Body of pancreas (tissue), 4 donors: Measurements from ENCODE around the gene RAP1GAP2. TPM values are rescaled to one million over a fixed set of nuclear protein-coding genes. Genes with fewer than 3 reads are reported as not detected.

ENCODE experiments used
- ATAC-seq: fragments of 150-250 bp; one replicate; pipeline ENCODE4 v1.9.1; 2016
- DNase-seq, 4 donors: peaks; one replicate each; pipeline ENCODE4 v3.0.0-alpha.2; 2019
- H3K27ac ChIP-seq, 4 donors: fragments of 200-600 bp; sonication (generic); 1 replicate in 3 of 4; 2 replicates in 1 of 4; pipeline versions ENCODE4 v1.5.1 to v1.6.1; 2016 to 2019; ENCODE audit warnings: mild to moderate bottlenecking in 1 of 4, mixed read lengths in 1 of 4, moderate library complexity in 1 of 4
- H3K27me3 ChIP-seq, 2 donors: fragments of 200-600 bp; sonication (generic); one replicate each; pipeline ENCODE4 v1.6.0; 2016; ENCODE audit warnings: mild to moderate bottlenecking in 1 of 2
- H3K36me3 ChIP-seq, 2 donors: fragments of 200-600 bp; sonication (generic); replicated peaks in 1 of 2; 2 replicates each; pipeline ENCODE4 v1.5.1; 2016; ENCODE audit warnings: low read depth in 2 of 2; ENCODE audit not compliant: insufficient read depth in 1 of 2
- H3K4me1 ChIP-seq: fragments of 200-600 bp; sonication (generic); one replicate; pipeline ENCODE4 v1.6.0; 2016
- H3K4me3 ChIP-seq, 2 donors: fragments of 200-600 bp; sonication (generic); 1 replicate in 1 of 2; 2 replicates in 1 of 2; pipeline ENCODE4 v1.5.1; 2016 to 2019
- H3K9me3 ChIP-seq, 3 donors: fragments of 200-600 bp; sonication (generic); 1 replicate in 2 of 3; 2 replicates in 1 of 3; pipeline ENCODE4 v1.5.1; 2016
- CTCF ChIP-seq, 7 experiments: fragments of 450-650 bp in 4 of 7; fragments of 200-600 bp in 3 of 7; sonication (generic) in 3 of 7; IDR thresholded peaks; one replicate each; pipeline ENCODE4 v1.5.1; 2016 to 2019; ENCODE audit warnings: antibody characterized with exemption in 7 of 7
- POLR2A ChIP-seq, 3 donors: fragments of 450-650 bp; IDR thresholded peaks; one replicate each; pipeline ENCODE4 v1.6.1; 2016; ENCODE audit warnings: antibody characterized with exemption in 3 of 3, mild to moderate bottlenecking in 2 of 3
- WGBS, 2 donors: methylation state at CpG; one replicate each; pipeline ENCODE4 v1.1.5; 2017; 5-methylcytosine and 5-hydroxymethylcytosine counted together
- intact Hi-C: fragments of 100-400 bp; cut with DNase I; formaldehyde crosslinking; loops from one replicate; pipeline ENCODE4 v1.15.1; 2023
- total RNA-seq, 2 donors: library from RNA; depleted of rRNA; stranded (reverse); fragments of >200 nt; gene quantifications; one replicate each; pipeline ENCODE4 v1.1.0, GENCODE V29; 2016

Gene RAP1GAP2
- total RNA-seq, 2 donors from 2014 or later: 21.8 to 81.1 TPM

GRCh38 chr17:2912754-2913153, 116.5 kb downstream of the RAP1GAP2 start:
- no peak overlapping the region for H3K4me3 ChIP-seq
- H3K9me3 ChIP-seq: no peaks in the 10 kb centered on the region
- H3K27ac ChIP-seq: no peak overlapping the region
- TF ChIP-seq CTCF (IDR thresholded peaks at IDR 0.05) (no peak), POLR2A (IDR thresholded peaks at IDR 0.05) (no peak)
- intact Hi-C loops: no loop called here
- ATAC-seq: no peak
- peaks cover 19% of the 10 kb centered on the region for H3K4me1 ChIP-seq
- H3K36me3 ChIP-seq: no peaks in the 10 kb centered on the region
- no peak for DNase-seq
- H3K27me3 ChIP-seq: no peaks in the 10 kb centered on the region

GRCh38 chr17:2916461-2916860, 120.2 kb downstream of the RAP1GAP2 start:
- 87 to 96% methylated on average over 11 of the region's 11 CpGs for WGBS, 2 donors
- DNase-seq (no peak), ATAC-seq (no peak)
- no peaks in the 10 kb centered on the region for H3K36me3 ChIP-seq
- TF ChIP-seq POLR2A (IDR thresholded peaks at IDR 0.05): no peak
- TF ChIP-seq CTCF (IDR thresholded peaks at IDR 0.05): no peak
- no peak overlapping the region for H3K4me3 ChIP-seq
- no peaks in the 10 kb centered on the region for H3K27me3 ChIP-seq
- H3K4me1 ChIP-seq: peaks cover 5% of the 10 kb centered on the region
- no peak overlapping the region for H3K27ac ChIP-seq
- no peaks in the 10 kb centered on the region for H3K9me3 ChIP-seq
- intact Hi-C loops: no loop called here

GRCh38 chr17:2921443-2921842, 125.2 kb downstream of the RAP1GAP2 start:
- H3K4me1 ChIP-seq: peaks cover 5% of the 10 kb centered on the region
- intact Hi-C loops: no loop called here
- TF ChIP-seq POLR2A (IDR thresholded peaks at IDR 0.05) (no peak), CTCF (IDR thresholded peaks at IDR 0.05) (no peak)
- H3K27ac ChIP-seq: no peak overlapping the region
- ATAC-seq: no peak
- DNase-seq: no peak
- 78 to 79% methylated on average over 14 to 18 of the region's 18 CpGs for WGBS, 2 donors
- no peaks in the 10 kb centered on the region for H3K9me3 ChIP-seq
- H3K27me3 ChIP-seq: no peaks in the 10 kb centered on the region
- no peaks in the 10 kb centered on the region for H3K36me3 ChIP-seq
- H3K4me3 ChIP-seq: no peak overlapping the region

- WGBS, 2 donors: 44 to 60% methylated on average over 10 of the region's 10 CpGs
- no peak overlapping the region for H3K4me3 ChIP-seq
- H3K4me1 ChIP-seq: peaks cover 14% of the 10 kb centered on the region
- ATAC-seq (no peak), DNase-seq (no peak)
- H3K27me3 ChIP-seq: no peaks in the 10 kb centered on the region
- H3K9me3 ChIP-seq: no peaks in the 10 kb centered on the region
- intact Hi-C loops: no loop called here
- no peaks in the 10 kb centered on the region for H3K36me3 ChIP-seq
- TF ChIP-seq CTCF (IDR thresholded peaks at IDR 0.05) (no peak), POLR2A (IDR thresholded peaks at IDR 0.05) (no peak)
- no peak overlapping the region for H3K27ac ChIP-seq
Observed at GRCh38 chr17:2924211-2924610, 128.0 kb downstream of the RAP1GAP2 start.

GRCh38 chr17:2925011-2925410, 128.8 kb downstream of the RAP1GAP2 start:
- Histone ChIP-seq H3K36me3 (no peaks in the 10 kb centered on the region), H3K9me3 (no peaks in the 10 kb centered on the region), H3K4me1 (peaks cover 19% of the 10 kb centered on the region), H3K4me3 (no peak overlapping the region), H3K27ac (no peak overlapping the region), H3K27me3 (no peaks in the 10 kb centered on the region)
- no peak for TF ChIP-seq POLR2A (IDR thresholded peaks at IDR 0.05)
- ATAC-seq (no peak), DNase-seq (no peak)
- 83 to 95% methylated on average over 8 of the region's 8 CpGs for WGBS, 2 donors
- intact Hi-C loops: no loop called here
